ENCODE data around the gene IKZF1. TPM values are rescaled to one million over a fixed set of nuclear protein-coding genes. Genes with fewer than 3 reads are reported as not detected.

Gene IKZF1
- total RNA-seq, 2 experiments from 2014 or later, result 245 to 260 TPM

- no peak for ATAC-seq
- intact Hi-C loops (cut with DNase I, micrococcal nuclease), result no loop called here
- H3K4me3 Mint-ChIP-seq, result no peak overlapping the region
- H3K27ac Mint-ChIP-seq, result no peak overlapping the region
- ChIA-PET CTCF (interaction anchor here (0.6 to 3.5 kb wide), 8 partner anchors 12 to 111 kb away, joined by 3 to 11 read pairs (median 6); no protein-coding TSS in a partner anchor), POLR2A (no interaction called here)
- peaks cover 2% of the 10 kb centered on the region for H3K9me3 Mint-ChIP-seq (ENCODE audit: low read depth)
- no peaks in the 10 kb centered on the region for H3K27me3 Mint-ChIP-seq
- H3K36me3 Mint-ChIP-seq (ENCODE audit: low read depth), result no peaks in the 10 kb centered on the region
- DNase-seq, result no peak
- peaks cover 47% of the 10 kb centered on the region for H3K4me1 Mint-ChIP-seq
These were observed 5.5 kb upstream of the IKZF1 start for GRCh38 chr7:50298811-50299562.

- Mint-ChIP-seq H3K27ac (no peak overlapping the region), H3K27me3 (no peaks in the 10 kb centered on the region), H3K9me3 (ENCODE audit: low read depth) (no peaks in the 10 kb centered on the region), H3K4me1 (peaks cover 44% of the 10 kb centered on the region), H3K4me3 (no peak overlapping the region), H3K36me3 (ENCODE audit: low read depth) (peaks cover 5% of the 10 kb centered on the region)
- POLR2A ChIA-PET, result no interaction called here
- CTCF ChIA-PET, result interaction anchor here (1.0 to 2.0 kb wide), 9 partner anchors 9 to 113 kb away, joined by 3 to 9 read pairs (median 4); no protein-coding TSS in a partner anchor
- ATAC-seq (no peak), DNase-seq (no peak)
- intact Hi-C loops (cut with DNase I, micrococcal nuclease), result no loop called here
These were observed 4.2 kb upstream of the IKZF1 start for GRCh38 chr7:50300336-50300735.

- Mint-ChIP-seq H3K9me3 (ENCODE audit: low read depth) (no peaks in the 10 kb centered on the region), H3K36me3 (ENCODE audit: low read depth) (peaks cover 29% of the 10 kb centered on the region), H3K27ac (peak overlapping the region; percentile 74), H3K4me1 (peaks cover 41% of the 10 kb centered on the region), H3K27me3 (no peaks in the 10 kb centered on the region), H3K4me3 (peak overlapping the region; percentile 68)
- ChIA-PET POLR2A (no interaction called here), CTCF (no interaction called here)
- no peak for ATAC-seq
- peak; percentile 22 for DNase-seq
- intact Hi-C loops (cut with DNase I, micrococcal nuclease), result loop anchor here in 1 of 2 experiments (1.0 kb wide), 1 partner anchor 35 kb away; no protein-coding TSS in a partner anchor
These were observed 1.8 kb upstream of the IKZF1 start for GRCh38 chr7:50302486-50303334.

- ATAC-seq, result peak; percentile 13
- Mint-ChIP-seq H3K27me3 (no peaks in the 10 kb centered on the region), H3K27ac (peak overlapping the region; percentile 74), H3K9me3 (ENCODE audit: low read depth) (no peaks in the 10 kb centered on the region), H3K36me3 (ENCODE audit: low read depth) (peaks cover 37% of the 10 kb centered on the region), H3K4me3 (peak overlapping the region; percentile 68), H3K4me1 (peaks cover 45% of the 10 kb centered on the region)
- CTCF ChIA-PET, result no interaction called here
- peak; percentile 48 for DNase-seq
- intact Hi-C loops (cut with DNase I, micrococcal nuclease), result loop anchor here (1.0 to 2.0 kb wide), 4 partner anchors 36 to 161 kb away; no protein-coding TSS in a partner anchor
- POLR2A ChIA-PET, result no interaction called here
These were observed 984 bp upstream of the IKZF1 start for GRCh38 chr7:50303335-50304128.

- H3K27ac Mint-ChIP-seq, result peak overlapping the region; percentile 100
- peaks cover 52% of the 10 kb centered on the region for H3K36me3 Mint-ChIP-seq (ENCODE audit: low read depth)
- ChIA-PET CTCF (interaction anchor here (0.7 to 2.2 kb wide), 11 partner anchors 13 to 162 kb away, joined by 3 to 19 read pairs (median 5); no protein-coding TSS in a partner anchor), POLR2A (interaction anchor here (0.6 to 2.0 kb wide), 6 partner anchors 10 to 99 kb away, joined by 3 to 14 read pairs (median 6); no protein-coding TSS in a partner anchor)
- peak; percentile 77 for DNase-seq
- H3K9me3 Mint-ChIP-seq (ENCODE audit: low read depth), result no peaks in the 10 kb centered on the region
- intact Hi-C loops (cut with DNase I, micrococcal nuclease), result loop anchor here (1.0 to 5.0 kb wide), 8 partner anchors 12 to 817 kb away; no protein-coding TSS in a partner anchor
- peaks cover 36% of the 10 kb centered on the region for H3K4me1 Mint-ChIP-seq
- H3K27me3 Mint-ChIP-seq, result no peaks in the 10 kb centered on the region
- peak overlapping the region; percentile 95 for H3K4me3 Mint-ChIP-seq
- peak; percentile 47 for ATAC-seq
These were observed 531 bp downstream of the IKZF1 start for GRCh38 chr7:50304911-50305582.

- Mint-ChIP-seq H3K9me3 (ENCODE audit: low read depth) (no peaks in the 10 kb centered on the region), H3K27me3 (no peaks in the 10 kb centered on the region), H3K27ac (peak overlapping the region; percentile 100), H3K4me3 (peak overlapping the region; percentile 95), H3K4me1 (peaks cover 29% of the 10 kb centered on the region), H3K36me3 (ENCODE audit: low read depth) (peaks cover 60% of the 10 kb centered on the region)
- no peak for ATAC-seq
- POLR2A ChIA-PET, result interaction anchor here (0.7 to 2.0 kb wide), 6 partner anchors 9 to 100 kb away, joined by 3 to 14 read pairs (median 6); no protein-coding TSS in a partner anchor
- peak; percentile 25 for DNase-seq
- CTCF ChIA-PET, result interaction anchor here (0.7 to 11.0 kb wide), 15 partner anchors 12 to 163 kb away, joined by 3 to 126 read pairs (median 5); no protein-coding TSS in a partner anchor
- intact Hi-C loops (cut with DNase I, micrococcal nuclease), result loop anchor here (1.0 to 5.0 kb wide), 8 partner anchors 11 to 816 kb away; no protein-coding TSS in a partner anchor
These were observed 1.3 kb downstream of the IKZF1 start for GRCh38 chr7:50305583-50306493.

GRCh38 chr7:50306494-50307367 lies 2.2 kb downstream of the IKZF1 start:
- peaks cover 22% of the 10 kb centered on the region for H3K4me1 Mint-ChIP-seq
- peaks cover 67% of the 10 kb centered on the region for H3K36me3 Mint-ChIP-seq (ENCODE audit: low read depth)
- no peaks in the 10 kb centered on the region for H3K9me3 Mint-ChIP-seq (ENCODE audit: low read depth)
- no peaks in the 10 kb centered on the region for H3K27me3 Mint-ChIP-seq
- H3K27ac Mint-ChIP-seq, result peak overlapping the region; percentile 100
- intact Hi-C loops (cut with DNase I, micrococcal nuclease), result loop anchor here (1.0 to 5.0 kb wide), 7 partner anchors 14 to 816 kb away; no protein-coding TSS in a partner anchor
- no peak for ATAC-seq
- peak; percentile 49 for DNase-seq
- H3K4me3 Mint-ChIP-seq, result peak overlapping the region; percentile 95
- ChIA-PET POLR2A (interaction anchor here (0.7 to 4.7 kb wide), 13 partner anchors 10 to 102 kb away, joined by 3 to 55 read pairs (median 4); no protein-coding TSS in a partner anchor), CTCF (interaction anchor here (0.8 to 11.0 kb wide), 21 partner anchors 9 to 163 kb away, joined by 3 to 126 read pairs (median 4); no protein-coding TSS in a partner anchor)

GRCh38 chr7:50307368-50308032 lies 3.0 kb downstream of the IKZF1 start:
- Mint-ChIP-seq H3K4me3 (peak overlapping the region; percentile 95), H3K27ac (peak overlapping the region; percentile 100), H3K36me3 (ENCODE audit: low read depth) (peaks cover 75% of the 10 kb centered on the region), H3K27me3 (no peaks in the 10 kb centered on the region), H3K4me1 (peaks cover 20% of the 10 kb centered on the region), H3K9me3 (ENCODE audit: low read depth) (no peaks in the 10 kb centered on the region)
- DNase-seq (peak; percentile 79), ATAC-seq (peak; percentile 17)
- ChIA-PET POLR2A (interaction anchor here (0.7 to 4.7 kb wide), 12 partner anchors 9 to 102 kb away, joined by 3 to 55 read pairs (median 4); no protein-coding TSS in a partner anchor), CTCF (interaction anchor here (0.8 to 11.0 kb wide), 20 partner anchors 9 to 163 kb away, joined by 3 to 126 read pairs (median 4); no protein-coding TSS in a partner anchor)
- intact Hi-C loops (cut with DNase I, micrococcal nuclease), result loop anchor here (1.0 to 5.0 kb wide), 13 partner anchors 15 to 815 kb away; no protein-coding TSS in a partner anchor
